Myocyte (in vitro differentiated cells): ENCODE results near the gene ARHGEF17. TPM values are rescaled to one million over a fixed set of nuclear protein-coding genes. Genes with fewer than 3 reads are reported as not detected.
"Not testable (repeated sequence)": the region's sequence is repeated elsewhere in the genome, so short reads cannot be mapped to it uniquely, and the experiment has no call there.

ENCODE experiments used
- DNase-seq: peaks from one replicate; pipeline ENCODE4 v3.0.0-alpha.2; 2012; ENCODE audit warnings: low read depth
- total RNA-seq: library from RNA; depleted of rRNA; stranded (reverse); fragments of >200 nt; gene quantifications from 2 replicates; pipeline ENCODE4 v1.2.3, GENCODE V29; 2014

ARHGEF17 gene
- total RNA-seq, 1 donor from 2014 or later = 38.0 TPM

DNA sequence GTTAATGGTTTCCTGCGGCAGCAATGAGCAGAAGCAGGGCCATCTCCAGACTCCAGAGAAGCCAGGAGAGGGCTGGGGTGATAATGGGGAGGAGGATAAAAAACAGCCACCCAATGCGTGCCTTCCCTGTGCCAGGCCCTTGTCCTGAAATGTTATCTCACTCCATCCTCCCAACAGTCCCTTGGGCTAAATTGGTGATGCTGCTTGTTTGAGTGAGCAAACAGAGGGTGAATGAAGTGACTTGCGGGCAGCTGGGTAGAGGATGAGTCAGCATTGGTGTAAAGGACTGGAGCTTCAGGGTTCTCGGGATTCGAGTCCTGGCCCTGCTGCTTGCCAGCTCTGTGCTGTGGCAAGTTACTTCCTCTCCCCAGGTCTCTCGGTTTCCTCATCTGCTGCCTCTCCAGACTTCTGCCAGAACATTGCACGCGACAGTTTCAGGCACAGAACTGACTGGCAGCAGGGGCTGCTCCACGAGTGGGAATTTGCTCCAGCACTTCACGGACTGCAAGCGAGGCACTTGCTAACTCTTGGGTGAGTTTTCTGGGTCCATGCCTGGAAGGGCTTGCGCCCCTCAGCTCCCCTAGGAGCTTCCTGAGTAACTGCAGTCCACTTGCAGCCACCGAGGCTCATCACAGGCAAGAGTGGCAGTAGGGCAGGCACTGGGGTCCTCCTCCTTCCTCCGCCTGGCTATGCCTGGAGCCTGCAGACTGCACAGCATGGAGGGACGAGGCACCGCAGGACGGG is 36.0 kb upstream of the ARHGEF17 start, which contains the start of gene P2RY6:
Gene P2RY6, plus strand, starts transcription at position 403 of the 744 bp plus-strand sequence. CDS start 24,181 bp downstream, outside the sequence.
- peak; percentile 74 for DNase-seq

DNA sequence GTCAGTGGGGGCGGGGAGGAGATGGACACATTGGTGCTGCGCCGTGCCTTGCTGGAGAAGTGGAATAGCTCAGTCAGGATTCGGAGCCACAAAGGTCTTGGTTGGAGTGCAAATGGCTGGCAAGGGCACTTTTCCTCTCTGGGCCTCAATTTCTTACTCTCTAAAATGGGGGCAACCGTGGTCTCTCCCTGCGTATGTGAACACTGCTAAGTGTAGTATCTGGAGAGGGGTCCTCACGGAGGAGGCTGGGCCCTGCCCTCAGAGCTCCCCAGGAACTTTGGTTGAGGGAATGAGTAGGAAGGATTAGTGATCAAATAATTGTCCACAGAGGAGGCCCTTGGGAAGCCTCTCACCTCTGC is 35.4 kb upstream of the ARHGEF17 start:
- no peak for DNase-seq

DNA sequence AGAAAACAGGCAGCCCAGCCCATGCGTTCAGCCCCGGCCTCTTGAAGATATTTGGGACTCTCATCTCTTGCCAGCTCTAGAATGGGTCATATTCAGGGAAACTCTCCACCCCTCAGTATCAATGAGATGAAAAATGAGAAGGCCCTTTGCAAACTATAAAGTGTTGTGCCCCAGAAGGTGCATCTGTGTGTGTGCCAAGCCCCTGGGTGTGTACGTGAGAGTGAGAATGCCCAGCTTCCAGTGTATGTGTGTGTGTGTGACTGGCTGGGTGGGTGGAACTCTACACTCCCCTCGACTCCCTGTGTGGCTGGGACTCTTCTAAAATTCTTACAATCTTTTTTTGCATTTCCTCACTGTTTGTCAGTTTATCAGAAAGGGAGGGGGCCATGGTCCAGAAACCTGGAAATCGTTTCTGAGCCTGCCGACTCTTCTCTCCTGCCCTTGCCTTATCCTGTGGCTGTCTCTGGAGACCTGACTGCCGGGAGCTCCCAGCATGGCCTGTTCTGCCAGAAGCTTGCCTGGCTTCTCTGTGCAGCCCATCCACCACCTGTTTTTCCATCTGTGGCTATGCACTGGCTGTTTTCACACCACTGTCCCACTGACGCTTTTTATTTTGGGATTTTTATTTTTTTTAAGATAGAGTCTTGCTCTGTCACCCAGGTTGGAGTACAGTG is 34.7 kb upstream of the ARHGEF17 start:
- peak; percentile 61 for DNase-seq

DNA sequence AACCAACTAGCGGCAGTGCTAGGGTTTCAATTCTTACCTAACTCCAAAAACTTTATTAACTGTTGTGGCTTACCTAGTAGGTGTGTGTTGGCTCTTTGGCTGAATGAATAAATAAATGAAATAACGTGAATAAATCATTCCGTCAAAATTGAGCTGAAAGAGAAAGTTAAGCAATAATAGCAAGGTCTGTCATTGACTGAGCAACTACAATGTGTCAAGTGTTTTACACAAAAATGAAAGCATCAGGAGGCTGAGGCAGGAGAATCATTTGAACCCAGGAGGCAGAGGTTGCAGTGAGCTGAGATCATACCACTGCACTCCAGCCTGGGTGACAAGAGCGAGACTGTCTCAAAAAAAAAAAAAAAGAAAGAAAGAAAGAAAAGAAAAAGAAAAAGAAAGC is 33.9 kb upstream of the ARHGEF17 start:
- DNase-seq = not testable (repeated sequence)

DNA sequence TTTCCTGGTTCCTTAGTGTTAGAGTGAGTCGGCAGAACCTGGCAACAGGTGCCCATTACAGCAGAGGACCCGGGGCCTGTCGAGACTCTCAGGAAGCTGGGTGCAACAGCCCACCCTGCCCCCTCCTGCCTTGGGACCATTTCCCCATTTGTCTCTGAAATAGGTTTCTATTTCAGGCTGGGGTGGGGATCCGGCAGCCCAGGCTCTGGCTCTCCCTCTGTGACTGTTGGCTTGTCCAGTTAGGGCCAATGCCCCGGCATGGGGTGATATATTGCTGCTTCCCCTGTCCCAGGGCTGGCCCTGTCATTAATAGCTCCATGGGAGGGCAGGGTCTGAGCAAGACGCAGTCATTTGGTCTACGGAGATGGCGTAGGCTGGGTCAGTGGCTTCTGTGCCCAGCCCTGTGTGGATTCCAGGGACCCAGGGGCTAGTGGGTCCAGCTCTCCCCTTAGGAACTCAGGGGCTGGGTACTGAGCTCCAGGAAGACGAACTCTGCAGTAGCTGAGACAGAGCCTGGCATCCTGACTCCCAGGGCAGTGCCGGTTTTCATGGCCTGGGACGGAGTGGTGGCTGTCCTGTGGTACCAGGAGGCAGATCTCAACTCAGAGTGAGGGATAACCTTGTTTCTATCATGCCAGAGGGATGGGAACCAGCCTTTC is 33.2 kb upstream of the ARHGEF17 start:
- DNase-seq = peak; percentile 37

DNA sequence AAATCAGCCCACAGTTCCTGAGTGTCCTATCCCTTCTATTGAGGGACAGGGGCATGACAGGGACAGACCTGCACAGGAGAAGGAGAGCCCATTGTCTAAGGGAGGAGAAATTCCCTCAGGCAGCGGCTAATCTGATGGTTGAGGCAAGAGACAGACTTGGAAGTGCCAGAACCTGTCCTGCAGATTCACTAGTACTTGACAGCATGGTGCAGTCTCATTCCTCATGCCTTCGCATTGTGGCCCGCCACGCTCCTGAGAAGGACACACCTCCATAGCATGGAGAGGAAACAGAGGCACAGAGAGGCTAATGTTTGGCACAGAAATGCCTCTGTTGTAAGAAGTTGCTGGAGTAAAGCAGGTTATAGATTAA is 32.7 kb upstream of the ARHGEF17 start:
- DNase-seq = no peak

DNA sequence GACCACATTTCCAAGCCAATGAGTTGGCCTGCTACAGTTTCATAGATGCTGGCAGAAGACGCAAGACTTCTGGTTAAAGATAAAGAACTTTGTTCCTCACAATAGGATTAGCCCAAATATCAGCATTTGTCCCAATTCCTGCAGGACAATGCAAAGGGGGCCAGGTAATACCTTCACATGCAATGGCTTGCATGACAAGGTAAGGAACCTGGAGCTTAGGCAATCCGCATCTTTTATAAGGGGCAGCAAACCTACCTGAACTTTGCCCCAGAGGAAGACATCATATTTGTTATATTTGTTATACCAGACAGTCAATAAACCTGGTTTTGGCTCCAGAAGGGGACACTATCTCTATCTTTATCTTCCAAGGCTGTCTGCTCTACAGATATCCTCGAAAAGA is 30.6 kb upstream of the ARHGEF17 start:
- no peak for DNase-seq

DNA sequence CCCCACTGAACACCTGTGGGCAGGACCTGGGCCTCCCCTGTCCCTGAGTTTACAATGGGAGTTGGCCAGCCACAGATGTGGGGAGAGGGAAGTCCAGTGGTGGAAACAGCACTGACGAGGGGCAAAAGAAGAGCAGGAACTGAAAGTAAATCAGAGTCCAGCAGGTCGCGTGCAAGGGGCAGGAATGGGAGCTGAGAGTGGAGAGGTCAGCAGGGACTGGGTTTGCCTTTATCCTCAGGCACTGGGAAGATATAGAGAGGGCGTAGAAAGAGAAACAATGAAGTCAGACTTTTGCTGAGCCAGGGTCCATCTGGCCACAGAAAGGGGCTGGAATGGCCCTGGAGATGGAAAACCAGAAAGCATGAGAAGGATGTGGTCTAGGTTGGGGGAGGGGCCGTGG is 27.4 kb upstream of the ARHGEF17 start:
- no peak for DNase-seq

DNA sequence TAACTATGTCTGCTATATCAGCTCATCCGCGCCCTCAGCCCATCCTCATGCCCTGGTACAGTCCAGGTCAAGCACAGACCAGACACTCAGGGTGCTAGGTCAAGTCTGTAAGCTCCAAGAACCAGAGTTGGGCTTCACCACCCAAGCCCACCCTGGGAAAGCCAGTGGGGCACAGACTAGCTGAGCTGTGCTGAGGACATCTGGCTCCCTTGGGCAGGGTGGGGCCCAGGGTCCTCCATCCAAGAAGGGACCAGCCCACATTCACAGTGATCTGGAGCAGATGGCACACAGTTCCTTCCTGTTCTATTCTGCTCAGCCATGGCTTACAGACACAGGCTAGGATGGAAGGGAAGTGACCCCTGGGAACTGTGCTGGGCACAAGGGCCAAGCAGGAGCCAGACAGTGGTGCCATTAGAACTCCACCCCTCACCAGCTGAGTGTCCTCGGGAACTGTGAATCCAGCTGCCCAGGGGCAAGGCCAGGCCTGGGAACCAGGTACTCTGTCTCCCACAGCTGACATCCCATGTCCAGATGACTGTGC is 26.8 kb upstream of the ARHGEF17 start:
- no peak for DNase-seq

DNA sequence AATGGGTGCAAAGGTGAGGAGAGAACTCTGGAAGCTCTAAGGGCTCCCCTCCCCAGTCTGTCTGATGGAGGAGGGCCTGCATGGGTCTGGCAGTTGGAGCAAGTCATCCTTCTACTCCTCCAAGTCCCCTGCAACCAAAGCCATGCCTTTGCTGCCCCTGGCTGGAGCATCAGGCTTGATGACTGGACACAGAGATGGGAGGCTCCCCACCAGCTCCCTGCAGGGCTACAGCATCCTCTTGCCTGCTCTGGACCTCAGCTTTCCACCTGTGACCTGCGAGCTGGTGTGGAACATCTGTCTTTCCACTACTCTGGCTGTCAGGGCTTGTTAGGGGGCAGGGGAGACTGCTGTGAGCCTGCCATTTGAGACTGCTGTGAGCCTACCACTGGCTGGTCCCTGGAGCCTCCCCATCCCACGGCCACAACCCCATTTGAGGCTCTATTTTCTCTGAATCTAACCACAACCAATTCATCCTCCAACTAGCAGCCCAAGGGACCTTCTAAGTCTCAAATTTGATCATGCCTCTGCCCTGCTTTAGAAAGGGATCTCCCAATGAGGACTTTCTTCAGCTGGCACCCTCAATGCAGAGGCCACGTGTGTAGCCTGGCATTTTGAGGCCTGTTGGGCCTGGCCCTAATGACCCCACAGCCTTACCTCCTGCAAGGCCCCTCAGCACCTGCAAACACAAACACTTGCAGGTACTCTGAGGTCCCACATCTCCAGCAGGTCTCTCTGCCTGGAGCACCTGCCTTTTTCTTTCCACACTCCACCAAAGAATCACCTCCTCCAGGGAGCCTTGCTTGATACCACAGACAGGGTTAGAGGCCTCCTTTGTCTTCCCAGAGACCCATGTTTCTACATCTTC is 26.0 kb upstream of the ARHGEF17 start:
- no peak for DNase-seq

DNA sequence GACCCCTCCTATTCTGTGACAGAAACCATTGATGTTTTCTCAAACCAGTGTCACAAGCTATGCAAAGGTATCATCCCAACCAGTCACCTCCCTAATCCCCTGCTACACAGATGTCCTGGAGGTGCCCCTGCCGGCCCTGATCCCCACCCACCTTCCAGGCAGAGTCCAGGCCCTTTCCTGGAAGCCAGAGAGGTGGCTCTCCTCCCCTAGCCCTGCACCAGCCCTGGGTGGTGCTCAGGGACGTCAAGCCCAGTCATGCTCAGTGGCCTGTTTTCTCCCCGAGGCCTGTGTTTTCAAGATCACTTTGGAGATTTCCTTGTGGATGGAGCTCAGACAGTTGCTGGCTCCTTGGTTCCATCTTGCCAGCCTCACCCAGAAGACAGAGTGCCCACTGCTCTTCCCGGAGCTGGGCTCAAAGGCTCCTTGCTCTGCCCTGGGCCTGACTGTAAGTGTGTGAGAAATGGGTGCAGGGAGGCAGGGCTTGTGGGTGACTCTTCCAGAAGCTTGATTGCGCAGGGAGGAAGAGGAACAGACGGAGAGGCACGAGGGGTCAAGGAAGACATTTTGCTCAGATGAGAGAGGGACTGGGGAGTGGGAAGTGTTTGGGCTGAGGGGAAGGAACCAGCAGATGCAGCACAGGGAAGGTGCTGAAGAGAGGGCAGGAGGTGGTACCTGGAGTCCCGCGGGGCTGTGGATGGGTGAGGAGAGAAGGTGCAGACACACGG is 24.6 kb upstream of the ARHGEF17 start:
- no peak for DNase-seq

DNA sequence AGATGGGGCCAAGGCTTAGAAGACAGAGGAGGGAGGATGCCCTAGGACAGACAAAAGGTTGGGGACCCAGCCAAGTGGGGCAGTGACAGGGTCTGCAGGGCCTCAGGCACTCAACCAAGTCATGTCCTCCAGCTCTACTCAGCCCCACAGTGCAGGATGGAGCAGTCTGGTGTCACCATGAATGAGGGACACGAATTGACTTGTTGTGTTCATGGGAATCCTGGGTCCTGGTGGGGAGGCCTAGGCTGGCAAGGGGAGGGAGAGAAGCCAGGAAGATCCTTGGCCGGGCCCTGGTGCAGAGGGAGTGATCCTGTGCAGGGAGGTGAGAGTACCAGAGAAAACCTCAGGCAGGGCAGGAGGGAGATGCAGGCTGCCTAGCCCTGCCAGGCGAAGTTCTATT is 24.0 kb upstream of the ARHGEF17 start:
- no peak for DNase-seq

DNA sequence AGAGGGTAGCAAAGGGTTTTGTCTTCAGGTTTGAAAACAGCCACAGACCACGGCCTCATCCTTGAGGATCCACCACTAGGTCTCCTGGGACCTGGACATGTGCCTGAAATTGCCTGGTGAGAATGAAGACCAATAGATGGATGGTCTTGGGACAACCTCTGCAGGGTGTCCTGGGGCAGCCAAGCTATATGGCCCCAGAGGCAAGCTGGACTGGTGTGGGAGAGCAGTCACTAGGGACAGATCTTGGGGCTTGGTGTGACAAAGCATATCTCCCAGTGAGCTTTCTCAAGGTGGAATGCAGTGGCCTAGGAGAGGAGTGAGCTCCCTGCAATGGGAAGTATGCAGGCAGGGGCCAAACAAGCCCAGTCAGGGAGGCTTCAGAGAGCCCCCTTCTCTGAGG is 22.4 kb upstream of the ARHGEF17 start:
- no peak for DNase-seq

DNA sequence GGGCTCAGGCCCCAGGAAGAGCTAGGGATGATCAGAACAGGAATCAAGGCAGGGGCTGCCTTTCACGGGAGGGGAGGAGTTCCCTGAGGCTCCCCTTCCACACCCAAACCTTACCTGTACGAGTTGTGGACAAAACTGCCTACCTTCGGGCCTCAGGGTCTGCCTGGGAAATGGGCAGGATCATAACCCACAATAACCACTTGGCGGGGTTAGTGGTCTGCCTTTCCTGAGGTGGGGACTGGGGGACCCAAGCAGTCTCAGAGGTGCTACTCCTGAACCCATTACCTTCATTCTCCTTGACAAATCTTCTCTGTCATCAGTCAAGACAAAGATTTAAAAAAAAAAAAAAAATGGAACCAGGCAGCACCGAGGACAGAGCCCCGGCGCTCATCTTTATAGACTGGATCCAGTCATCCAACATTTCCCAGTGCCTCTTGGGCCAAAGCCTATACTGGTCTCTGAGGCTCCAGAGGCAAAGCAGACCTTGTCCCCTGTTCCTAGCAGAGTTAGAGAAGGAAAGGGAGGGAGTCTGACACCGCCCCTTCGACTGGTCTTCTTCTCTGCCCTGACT is 21.8 kb upstream of the ARHGEF17 start:
- DNase-seq = no peak

DNA sequence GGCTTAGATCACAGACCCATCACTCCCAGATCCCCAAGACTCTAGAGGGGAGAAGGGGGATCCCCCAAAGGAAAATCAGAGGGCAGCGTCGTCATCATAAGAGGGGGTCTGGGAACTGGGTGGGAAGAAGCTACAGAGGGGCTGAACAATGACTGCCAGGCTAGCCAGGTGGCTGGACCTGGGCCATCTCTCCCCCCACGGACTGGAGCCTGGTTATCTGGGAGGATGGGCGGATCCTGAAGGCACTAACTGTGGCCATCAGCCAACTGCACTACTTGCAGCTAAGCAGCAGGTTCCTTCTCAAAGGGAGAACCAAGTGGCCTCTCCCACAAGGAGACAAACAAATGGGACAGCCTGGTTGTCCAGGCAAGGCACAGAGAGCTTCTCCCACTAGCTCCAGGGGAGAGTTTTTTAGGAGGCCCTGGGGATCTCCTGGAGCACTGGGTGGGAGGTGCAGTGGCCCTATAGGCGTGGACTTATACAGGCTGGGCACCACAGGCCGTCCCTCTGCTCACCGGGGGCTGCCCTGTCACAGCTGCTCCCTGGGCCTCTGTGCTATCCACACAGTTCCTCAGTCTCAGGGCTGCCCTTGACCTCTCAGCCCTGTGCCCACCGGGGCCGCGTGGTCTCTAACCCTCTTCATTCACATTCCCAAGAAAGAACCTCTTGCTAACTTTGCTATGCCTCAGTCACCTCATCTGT is 20.5 kb upstream of the ARHGEF17 start:
- no peak for DNase-seq

DNA sequence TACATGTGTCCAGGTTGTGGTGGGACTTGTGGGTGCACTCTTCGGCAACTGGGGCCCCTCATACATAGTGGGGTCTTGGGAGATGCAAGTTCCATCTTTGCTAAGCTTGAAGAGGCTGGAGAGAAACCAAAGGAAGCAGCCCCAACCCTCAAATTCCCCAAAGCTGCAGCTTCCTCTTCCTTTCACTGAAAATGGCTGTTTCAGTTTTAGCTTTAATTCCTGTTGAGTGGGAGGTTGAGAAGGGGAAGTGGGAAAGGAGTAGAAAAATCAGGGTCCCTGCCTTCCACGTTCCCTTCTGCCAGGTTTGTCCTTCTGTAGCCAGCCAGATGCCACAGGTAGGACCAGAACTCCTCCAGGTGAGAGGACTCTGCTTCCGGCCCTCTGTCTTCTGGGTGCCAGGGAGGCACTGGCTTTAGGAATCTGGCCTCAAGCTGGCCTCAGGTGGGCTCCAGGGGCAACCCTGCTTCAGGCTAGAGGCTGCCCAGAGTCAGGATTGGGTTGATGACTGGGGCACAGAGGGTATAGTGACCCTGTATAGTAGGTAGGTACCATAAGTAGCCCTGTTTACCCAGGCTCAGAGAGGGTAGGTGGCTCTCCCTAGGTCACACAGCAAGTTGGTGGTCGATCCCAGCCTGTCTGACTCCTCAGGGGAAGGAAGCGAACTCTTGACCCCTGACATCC is 19.7 kb upstream of the ARHGEF17 start:
- no peak for DNase-seq

DNA sequence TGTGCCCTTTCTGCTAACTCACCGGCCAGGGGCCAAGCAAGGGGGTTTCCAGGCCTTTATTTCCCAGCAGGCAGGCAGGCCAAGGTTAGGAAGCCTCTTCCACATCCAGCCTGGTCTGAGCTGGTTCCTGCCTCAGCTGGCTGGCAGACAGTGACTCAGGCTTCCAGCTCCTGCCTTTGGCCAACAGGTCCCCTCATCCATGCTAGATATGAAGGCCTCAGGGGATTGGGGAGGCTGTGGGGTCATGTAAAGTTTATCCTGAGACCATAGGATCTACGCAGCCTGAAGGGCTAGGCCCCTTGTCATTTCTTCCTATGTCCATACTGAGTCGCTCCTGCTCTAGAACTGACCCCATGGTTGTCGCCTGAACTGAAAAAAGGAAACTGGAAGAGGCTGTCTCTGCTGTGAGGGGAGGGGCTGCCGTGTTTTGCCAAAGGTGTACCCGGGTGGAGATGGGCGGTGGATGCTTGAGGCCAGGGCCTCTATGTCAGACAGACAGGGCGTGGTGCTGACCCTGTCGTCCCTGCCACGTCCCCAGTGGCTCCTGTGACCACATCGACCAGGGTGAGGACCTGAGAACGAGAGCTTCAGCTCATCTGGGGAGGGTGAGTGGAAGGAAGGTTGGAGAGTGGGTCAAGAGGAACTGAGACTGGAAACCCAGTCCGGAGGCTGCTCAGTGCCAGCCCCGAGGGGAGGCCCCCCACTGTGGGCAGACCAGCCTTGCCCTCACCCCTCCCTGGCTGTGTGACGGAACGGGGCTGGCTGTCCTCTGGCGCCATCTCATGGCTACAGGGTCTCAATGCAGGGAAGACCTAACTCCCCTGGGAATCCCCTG is 19.0 kb upstream of the ARHGEF17 start:
- peak; percentile 77 for DNase-seq

DNA sequence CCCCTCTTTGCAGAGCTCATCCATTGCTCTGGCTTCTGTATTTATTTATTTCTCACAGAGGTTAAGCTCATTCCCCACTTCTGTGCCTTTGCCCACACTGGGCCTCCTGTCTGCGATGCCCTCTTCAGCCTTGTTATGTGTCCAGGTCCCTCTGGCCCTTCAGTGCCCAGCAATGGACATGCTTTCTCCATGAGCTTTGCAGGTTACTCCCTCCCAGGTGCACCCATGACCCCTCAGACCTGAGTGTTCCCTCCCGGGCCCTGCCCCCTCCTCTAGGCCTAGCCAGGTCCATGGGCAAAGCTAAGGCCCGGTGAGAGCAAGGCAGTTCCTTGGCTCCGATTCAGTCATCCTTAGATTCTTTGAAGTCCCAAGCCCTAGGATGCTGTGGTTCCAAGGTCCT is 17.5 kb upstream of the ARHGEF17 start:
- DNase-seq = no peak
